ENCODE data around the gene AMIGO3. TPM values are rescaled to one million over a fixed set of nuclear protein-coding genes. Genes with fewer than 3 reads are reported as not detected.

Gene AMIGO3
- total and polyA plus RNA-seq, 4 donors: 0.11 to 1.1 TPM; not detected in 2

DNA sequence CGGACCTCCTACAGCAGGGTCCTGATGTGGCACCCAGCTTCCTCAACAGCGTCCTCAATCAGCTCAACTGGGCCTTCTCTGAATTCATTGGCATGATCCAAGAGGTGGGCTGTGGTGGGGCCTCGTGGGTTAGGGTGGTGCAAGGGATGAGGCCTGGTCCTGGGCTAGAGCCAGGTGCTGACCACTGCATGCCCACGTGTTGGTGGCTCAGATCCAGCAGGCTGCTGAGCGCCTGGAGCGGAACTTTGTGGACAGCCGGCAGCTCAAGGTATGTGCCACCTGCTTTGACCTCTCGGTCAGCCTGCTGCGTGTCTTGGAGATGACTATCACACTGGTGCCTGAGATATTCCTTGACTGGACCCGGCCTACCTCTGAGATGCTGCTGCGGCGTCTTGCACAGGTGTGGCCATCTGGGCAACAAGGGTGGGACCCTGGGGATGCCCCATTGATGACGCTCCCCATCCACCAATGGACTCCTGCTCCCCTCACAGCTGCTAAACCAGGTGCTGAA, 3.8 kb downstream of the AMIGO3 start (continued):
- TF ChIP-seq NR2F2 (IDR thresholded peaks at IDR 0.05) (no peak), REST (IDR thresholded peaks at IDR 0.05) (no peak), GABPA (IDR thresholded peaks at IDR 0.05 in 1 of 2, conservative IDR thresholded peaks at IDR 0.05 in 1 of 2) (no peak), SP1 (IDR thresholded peaks at IDR 0.05) (no peak), HNF4G (IDR thresholded peaks at IDR 0.05) (no peak)

- TF ChIP-seq HNF4A (conservative IDR thresholded peaks at IDR 0.05) (no peak), SP1 (IDR thresholded peaks at IDR 0.05) (no peak), EGR1 (IDR thresholded peaks at IDR 0.05; ENCODE audit: low read depth in 2 of 2) (no peak), HNF4G (IDR thresholded peaks at IDR 0.05) (no peak), RXRA (IDR thresholded peaks at IDR 0.05) (no peak), YY1 (IDR thresholded peaks at IDR 0.05) (no peak), FOXA1 (IDR thresholded peaks at IDR 0.05) (no peak), GABPA (IDR thresholded peaks at IDR 0.05 in 1 of 2, conservative IDR thresholded peaks at IDR 0.05 in 1 of 2) (no peak), JUND (IDR thresholded peaks at IDR 0.05) (no peak), TAF1 (conservative IDR thresholded peaks at IDR 0.05) (no peak), FOXA2 (IDR thresholded peaks at IDR 0.05) (no peak), REST (IDR thresholded peaks at IDR 0.05) (no peak), NR2F2 (IDR thresholded peaks at IDR 0.05) (no peak), RAD21 (IDR thresholded peaks at IDR 0.05) (no peak)
- TF ChIP-seq, protein P1, sequence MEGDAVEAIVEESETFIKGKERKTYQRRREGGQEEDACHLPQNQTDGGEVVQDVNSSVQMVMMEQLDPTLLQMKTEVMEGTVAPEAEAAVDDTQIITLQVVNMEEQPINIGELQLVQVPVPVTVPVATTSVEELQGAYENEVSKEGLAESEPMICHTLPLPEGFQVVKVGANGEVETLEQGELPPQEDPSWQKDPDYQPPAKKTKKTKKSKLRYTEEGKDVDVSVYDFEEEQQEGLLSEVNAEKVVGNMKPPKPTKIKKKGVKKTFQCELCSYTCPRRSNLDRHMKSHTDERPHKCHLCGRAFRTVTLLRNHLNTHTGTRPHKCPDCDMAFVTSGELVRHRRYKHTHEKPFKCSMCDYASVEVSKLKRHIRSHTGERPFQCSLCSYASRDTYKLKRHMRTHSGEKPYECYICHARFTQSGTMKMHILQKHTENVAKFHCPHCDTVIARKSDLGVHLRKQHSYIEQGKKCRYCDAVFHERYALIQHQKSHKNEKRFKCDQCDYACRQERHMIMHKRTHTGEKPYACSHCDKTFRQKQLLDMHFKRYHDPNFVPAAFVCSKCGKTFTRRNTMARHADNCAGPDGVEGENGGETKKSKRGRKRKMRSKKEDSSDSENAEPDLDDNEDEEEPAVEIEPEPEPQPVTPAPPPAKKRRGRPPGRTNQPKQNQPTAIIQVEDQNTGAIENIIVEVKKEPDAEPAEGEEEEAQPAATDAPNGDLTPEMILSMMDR (IDR thresholded peaks at IDR 0.05; ENCODE audit: low read depth, low read length, missing input control): no peak
- TF ChIP-seq, protein P2, sequence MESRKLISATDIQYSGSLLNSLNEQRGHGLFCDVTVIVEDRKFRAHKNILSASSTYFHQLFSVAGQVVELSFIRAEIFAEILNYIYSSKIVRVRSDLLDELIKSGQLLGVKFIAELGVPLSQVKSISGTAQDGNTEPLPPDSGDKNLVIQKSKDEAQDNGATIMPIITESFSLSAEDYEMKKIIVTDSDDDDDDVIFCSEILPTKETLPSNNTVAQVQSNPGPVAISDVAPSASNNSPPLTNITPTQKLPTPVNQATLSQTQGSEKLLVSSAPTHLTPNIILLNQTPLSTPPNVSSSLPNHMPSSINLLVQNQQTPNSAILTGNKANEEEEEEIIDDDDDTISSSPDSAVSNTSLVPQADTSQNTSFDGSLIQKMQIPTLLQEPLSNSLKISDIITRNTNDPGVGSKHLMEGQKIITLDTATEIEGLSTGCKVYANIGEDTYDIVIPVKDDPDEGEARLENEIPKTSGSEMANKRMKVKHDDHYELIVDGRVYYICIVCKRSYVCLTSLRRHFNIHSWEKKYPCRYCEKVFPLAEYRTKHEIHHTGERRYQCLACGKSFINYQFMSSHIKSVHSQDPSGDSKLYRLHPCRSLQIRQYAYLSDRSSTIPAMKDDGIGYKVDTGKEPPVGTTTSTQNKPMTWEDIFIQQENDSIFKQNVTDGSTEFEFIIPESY (IDR thresholded peaks at IDR 0.05): no peak
- TF ChIP-seq, protein P3, sequence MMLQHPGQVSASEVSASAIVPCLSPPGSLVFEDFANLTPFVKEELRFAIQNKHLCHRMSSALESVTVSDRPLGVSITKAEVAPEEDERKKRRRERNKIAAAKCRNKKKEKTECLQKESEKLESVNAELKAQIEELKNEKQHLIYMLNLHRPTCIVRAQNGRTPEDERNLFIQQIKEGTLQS (IDR thresholded peaks at IDR 0.05): no peak
- TF ChIP-seq, protein P4, sequence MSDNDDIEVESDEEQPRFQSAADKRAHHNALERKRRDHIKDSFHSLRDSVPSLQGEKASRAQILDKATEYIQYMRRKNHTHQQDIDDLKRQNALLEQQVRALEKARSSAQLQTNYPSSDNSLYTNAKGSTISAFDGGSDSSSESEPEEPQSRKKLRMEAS (IDR thresholded peaks at IDR 0.05): no peak
- no peak overlapping the region for H3K27ac ChIP-seq (ENCODE audit: low read depth in 1 of 2, low read length in 2 of 2)
- H3K27me3 ChIP-seq (ENCODE audit: control insufficient read depth in 4 of 4, insufficient read depth in 4 of 4, low read length in 3 of 4): no peaks in the 10 kb centered on the region
- H3K9ac ChIP-seq (ENCODE audit: low read depth in 1 of 2, low read length in 2 of 2): no peak overlapping the region
- no peak overlapping the region for H3K4me3 ChIP-seq (ENCODE audit: low read depth in 1 of 3, low read length in 3 of 3)
- 90% methylated on average over 13 of the region's 13 CpGs for WGBS
- peaks cover 6 to 62% (median 25%) of the 10 kb centered on the region in 4 donors for H3K36me3 ChIP-seq (ENCODE audit: control insufficient read depth in 4 of 4, insufficient read depth in 3 of 4, low read depth in 1 of 4, low read length in 3 of 4)
- no peak for DNase-seq (ENCODE audit: low spot score)
- H3K4me1 ChIP-seq (ENCODE audit: control insufficient read depth in 4 of 4, insufficient read depth in 4 of 4, low read length in 3 of 4): peaks cover 2 to 14% (median 7%) of the 10 kb centered on the region in 4 donors
- no peaks in the 10 kb centered on the region for H3K9me3 ChIP-seq (ENCODE audit: control insufficient read depth in 4 of 4, low read length in 3 of 4)
Measured at GRCh38 chr3:49714728-49715550, 4.5 kb downstream of the AMIGO3 start.
